Esophagus muscularis mucosa (tissue), 3 donors: ENCODE results near the gene SFT2D2.

Source experiments
- POLR2A ChIP-seq: fragments of 450-650 bp; IDR thresholded peaks from one replicate; pipeline ENCODE4 v1.6.1; 2017; ENCODE audit warnings: antibody characterized with exemption, moderate library complexity, mild to moderate bottlenecking, low read depth
- TF ChIP-seq, protein P1 (sequence below), 3 experiments: fragments of 200-600 bp in 2 of 3; fragments of 450-650 bp in 1 of 3; sonication (generic) in 2 of 3; IDR thresholded peaks; one replicate each; pipeline ENCODE4 v1.5.1; 2017 to 2019; ENCODE audit warnings: antibody characterized with exemption in 3 of 3, mild to moderate bottlenecking in 2 of 3, moderate library complexity in 1 of 3

DNA sequence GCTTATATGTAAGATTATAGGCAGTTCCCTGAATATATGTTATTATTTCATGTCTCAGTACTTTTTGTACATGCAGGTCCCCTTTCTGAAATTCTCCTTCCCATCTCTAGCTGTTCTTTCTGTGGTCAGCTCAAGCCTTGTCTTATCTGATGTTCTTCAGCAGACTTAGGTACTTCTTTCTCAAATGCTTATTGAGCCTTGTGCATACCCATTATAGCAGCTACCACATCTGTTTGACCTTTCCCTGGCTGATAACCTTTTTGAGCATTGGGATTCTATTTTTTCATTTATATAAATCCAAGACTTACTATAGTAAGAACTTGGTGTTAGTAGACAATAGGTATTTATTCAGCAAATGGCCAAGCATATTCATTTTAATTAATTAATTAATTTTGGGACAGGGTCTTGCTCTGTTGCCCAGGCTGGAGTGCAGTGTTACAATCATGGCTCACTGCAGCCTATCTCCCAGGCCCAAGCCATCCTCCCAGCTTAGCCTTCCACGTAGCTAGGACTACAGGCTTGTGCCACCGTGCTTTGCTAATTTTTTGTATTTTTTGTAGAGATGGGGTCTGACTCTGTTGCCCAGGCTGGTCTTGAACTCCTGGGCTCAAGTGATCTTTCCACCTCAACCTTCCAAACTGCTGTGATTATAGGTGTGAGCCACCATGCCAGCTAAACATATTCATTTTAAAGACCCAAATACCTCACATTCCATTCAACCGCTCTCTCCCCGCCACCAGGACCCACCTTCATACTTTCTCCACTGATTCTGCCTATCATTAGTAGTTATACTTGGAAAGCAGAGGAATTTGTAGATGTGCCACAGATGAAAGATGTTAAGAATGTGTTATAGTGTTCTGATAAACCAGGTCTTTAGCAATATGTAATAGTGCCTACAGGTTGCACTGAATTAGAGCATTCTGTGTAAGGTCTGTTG lies 30.3 kb upstream of the SFT2D2 start:
- TF ChIP-seq, protein P1, sequence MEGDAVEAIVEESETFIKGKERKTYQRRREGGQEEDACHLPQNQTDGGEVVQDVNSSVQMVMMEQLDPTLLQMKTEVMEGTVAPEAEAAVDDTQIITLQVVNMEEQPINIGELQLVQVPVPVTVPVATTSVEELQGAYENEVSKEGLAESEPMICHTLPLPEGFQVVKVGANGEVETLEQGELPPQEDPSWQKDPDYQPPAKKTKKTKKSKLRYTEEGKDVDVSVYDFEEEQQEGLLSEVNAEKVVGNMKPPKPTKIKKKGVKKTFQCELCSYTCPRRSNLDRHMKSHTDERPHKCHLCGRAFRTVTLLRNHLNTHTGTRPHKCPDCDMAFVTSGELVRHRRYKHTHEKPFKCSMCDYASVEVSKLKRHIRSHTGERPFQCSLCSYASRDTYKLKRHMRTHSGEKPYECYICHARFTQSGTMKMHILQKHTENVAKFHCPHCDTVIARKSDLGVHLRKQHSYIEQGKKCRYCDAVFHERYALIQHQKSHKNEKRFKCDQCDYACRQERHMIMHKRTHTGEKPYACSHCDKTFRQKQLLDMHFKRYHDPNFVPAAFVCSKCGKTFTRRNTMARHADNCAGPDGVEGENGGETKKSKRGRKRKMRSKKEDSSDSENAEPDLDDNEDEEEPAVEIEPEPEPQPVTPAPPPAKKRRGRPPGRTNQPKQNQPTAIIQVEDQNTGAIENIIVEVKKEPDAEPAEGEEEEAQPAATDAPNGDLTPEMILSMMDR (IDR thresholded peaks at IDR 0.05), result no peak
- TF ChIP-seq POLR2A, result no peak
